Neural progenitor cell (in vitro differentiated cells): Measurements from ENCODE around the gene KIAA1217.

Source experiments
- EZH2 ChIP-seq: fragments of 200-600 bp; sonication (generic); IDR thresholded peaks from 2 replicates; pipeline ENCODE4 v1.6.1; 2017; ENCODE audit warnings: antibody characterized with exemption, mild to moderate bottlenecking, moderate library complexity
- EZH2phosphoT487 ChIP-seq: fragments of 200-600 bp; sonication (generic); IDR thresholded peaks from 2 replicates; pipeline ENCODE4 v1.6.1; 2017; ENCODE audit warnings: antibody characterized with exemption
- TF ChIP-seq, protein P1 (sequence below): fragments of 200-600 bp; sonication (generic); IDR thresholded peaks from 2 replicates; pipeline ENCODE4 v1.5.1; 2017; ENCODE audit warnings: antibody characterized with exemption, mild to moderate bottlenecking

DNA sequence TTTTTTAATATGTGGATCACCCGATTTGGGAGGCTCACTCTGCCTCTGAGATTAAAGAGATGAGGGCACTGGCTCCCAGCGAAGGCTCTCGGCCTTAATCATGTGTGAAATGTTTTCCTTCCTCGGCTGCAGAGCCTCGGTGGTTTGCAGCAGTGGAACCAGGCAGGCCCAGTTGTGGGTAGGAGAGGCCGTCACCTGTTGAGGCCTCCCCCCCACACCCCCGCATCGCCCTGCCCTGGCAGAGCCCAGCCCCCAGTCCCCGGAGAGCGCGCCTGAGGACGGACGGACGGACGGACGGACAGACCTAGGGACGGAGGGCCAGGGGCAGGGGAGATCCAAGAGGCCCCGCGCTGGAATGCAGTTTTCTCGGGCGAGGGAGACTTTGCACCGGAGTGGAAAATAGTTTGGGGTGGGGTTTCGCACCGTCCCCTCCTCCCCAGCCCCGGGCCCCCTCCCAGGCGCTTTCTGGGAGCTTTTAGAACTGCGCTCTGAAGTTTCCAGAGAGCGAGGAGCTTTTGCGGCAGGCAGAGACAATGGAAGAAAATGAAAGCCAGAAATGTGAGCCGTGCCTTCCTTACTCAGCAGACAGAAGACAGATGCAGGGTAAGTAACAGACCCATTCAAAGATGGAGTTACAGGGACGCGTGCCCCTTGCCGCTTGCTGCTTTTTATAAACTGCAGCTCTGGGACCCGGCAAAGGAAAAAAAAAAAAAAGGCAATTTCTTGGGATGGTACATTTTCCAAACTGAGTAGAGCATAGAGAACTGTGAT, at the start of gene KIAA1217:
- TF ChIP-seq, protein P1, sequence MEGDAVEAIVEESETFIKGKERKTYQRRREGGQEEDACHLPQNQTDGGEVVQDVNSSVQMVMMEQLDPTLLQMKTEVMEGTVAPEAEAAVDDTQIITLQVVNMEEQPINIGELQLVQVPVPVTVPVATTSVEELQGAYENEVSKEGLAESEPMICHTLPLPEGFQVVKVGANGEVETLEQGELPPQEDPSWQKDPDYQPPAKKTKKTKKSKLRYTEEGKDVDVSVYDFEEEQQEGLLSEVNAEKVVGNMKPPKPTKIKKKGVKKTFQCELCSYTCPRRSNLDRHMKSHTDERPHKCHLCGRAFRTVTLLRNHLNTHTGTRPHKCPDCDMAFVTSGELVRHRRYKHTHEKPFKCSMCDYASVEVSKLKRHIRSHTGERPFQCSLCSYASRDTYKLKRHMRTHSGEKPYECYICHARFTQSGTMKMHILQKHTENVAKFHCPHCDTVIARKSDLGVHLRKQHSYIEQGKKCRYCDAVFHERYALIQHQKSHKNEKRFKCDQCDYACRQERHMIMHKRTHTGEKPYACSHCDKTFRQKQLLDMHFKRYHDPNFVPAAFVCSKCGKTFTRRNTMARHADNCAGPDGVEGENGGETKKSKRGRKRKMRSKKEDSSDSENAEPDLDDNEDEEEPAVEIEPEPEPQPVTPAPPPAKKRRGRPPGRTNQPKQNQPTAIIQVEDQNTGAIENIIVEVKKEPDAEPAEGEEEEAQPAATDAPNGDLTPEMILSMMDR = no peak
- TF ChIP-seq EZH2 (peak; percentile 48), EZH2phosphoT487 (peak; percentile 24)
